Naive thymus-derived CD4-positive, alpha-beta T cell (primary cell): ENCODE data around the gene CACNA2D4. TPM values are rescaled to one million over a fixed set of nuclear protein-coding genes. Genes with fewer than 3 reads are reported as not detected.
"Not testable (repeated sequence)": the region's sequence is repeated elsewhere in the genome, so short reads cannot be mapped to it uniquely, and the experiment has no call there.

Experiments
- ATAC-seq: fragments of 150-1000 bp; cut with Tn5 transposase; 2 replicates; pipeline ENCODE4 v1.10.0; 2021; ENCODE audit warnings: mild to moderate bottlenecking, moderate library complexity
- CTCF ChIA-PET: fragments of 350-600 bp; sonication (Branson Sonifier 250); formaldehyde crosslinking; loops from one replicate; lab custom pipeline; 2021; ENCODE audit warnings: antibody characterized with exemption; lab: Charles Lee
- POLR2A ChIA-PET: fragments of 350-600 bp; sonication (Branson Sonifier 250); formaldehyde crosslinking; loops from one replicate; lab custom pipeline; 2021; ENCODE audit warnings: antibody characterized with exemption, inconsistent platforms; lab: Charles Lee
- DNase-seq, 9 donors: peaks; one replicate each; pipeline versions ENCODE4 v3.0.0 to v3.0.0-alpha.2; 2020 to 2022; ENCODE audit warnings: mixed read lengths in 1 of 9
- H3K27ac ChIP-seq: one replicate; pipeline ENCODE4 v1.7.0; 2013; ENCODE audit warnings: mild to moderate bottlenecking, low read depth, low read length, moderate library complexity
- H3K27me3 ChIP-seq, 2 donors: one replicate each; pipeline ENCODE4 v1.7.0; 2013; ENCODE audit warnings: low read length in 2 of 2, mild to moderate bottlenecking in 2 of 2, moderate library complexity in 2 of 2; ENCODE audit not compliant: control insufficient read depth in 2 of 2, insufficient read depth in 2 of 2
- H3K36me3 ChIP-seq, 3 experiments: 1 replicate in 2 of 3; 2 replicates in 1 of 3; pipeline ENCODE4 v1.7.0; 2013; ENCODE audit warnings: low read length in 3 of 3, mild to moderate bottlenecking in 3 of 3, moderate library complexity in 1 of 3; ENCODE audit not compliant: insufficient read depth in 3 of 3, control insufficient read depth in 2 of 3
- H3K4me1 ChIP-seq, 2 donors: one replicate each; pipeline ENCODE4 v1.7.0; 2013; ENCODE audit warnings: low read length in 2 of 2, mild to moderate bottlenecking in 2 of 2, moderate library complexity in 1 of 2; ENCODE audit not compliant: control insufficient read depth in 2 of 2, insufficient read depth in 2 of 2
- H3K4me3 ChIP-seq: 2 replicates; pipeline ENCODE4 v1.7.0; 2013; ENCODE audit warnings: mild to moderate bottlenecking, low read length
- H3K9me3 ChIP-seq, 3 experiments: 1 replicate in 2 of 3; 2 replicates in 1 of 3; pipeline ENCODE4 v1.7.0; 2013; ENCODE audit warnings: low read length in 3 of 3; ENCODE audit not compliant: control insufficient read depth in 2 of 3
- H3K27ac Mint-ChIP-seq, 9 donors: one replicate each; pipeline ENCODE4 v1.8.0; 2020 to 2022; ENCODE audit warnings: mixed read lengths in 9 of 9, mild to moderate bottlenecking in 8 of 9, moderate library complexity in 5 of 9, inconsistent platforms in 2 of 9
- H3K27me3 Mint-ChIP-seq, 5 donors: one replicate each; pipeline ENCODE4 v1.8.0; 2021 to 2022; ENCODE audit warnings: mixed read lengths in 5 of 5, mild to moderate bottlenecking in 1 of 5
- H3K36me3 Mint-ChIP-seq, 5 donors: one replicate each; pipeline ENCODE4 v1.8.0; 2020 to 2022; ENCODE audit warnings: mixed read lengths in 5 of 5, mild to moderate bottlenecking in 3 of 5, inconsistent platforms in 1 of 5
- H3K4me1 Mint-ChIP-seq, 7 donors: one replicate each; pipeline ENCODE4 v1.8.0; 2020 to 2022; ENCODE audit warnings: mixed read lengths in 7 of 7, mild to moderate bottlenecking in 3 of 7, inconsistent platforms in 1 of 7
- H3K4me3 Mint-ChIP-seq, 10 donors: one replicate each; pipeline ENCODE4 v1.8.0; 2020 to 2022; ENCODE audit warnings: mild to moderate bottlenecking in 10 of 10, mixed read lengths in 10 of 10, moderate library complexity in 6 of 10, inconsistent platforms in 2 of 10
- H3K9me3 Mint-ChIP-seq, 11 donors: one replicate each; pipeline ENCODE4 v1.8.0; 2020 to 2022; ENCODE audit warnings: mixed read lengths in 11 of 11, mild to moderate bottlenecking in 4 of 11, inconsistent platforms in 1 of 11, moderate library complexity in 1 of 11
- intact Hi-C, 2 donors: fragments of 100-400 bp; cut with micrococcal nuclease; formaldehyde crosslinking; loops; one replicate each; pipeline ENCODE4 v1.15.1; 2023
- polyA plus RNA-seq, 2 donors: library from polyadenylated mRNA; unstranded; fragments of 300-500 nt; fragmentation: Illumina TruSeq; gene quantifications; one replicate each; pipeline ENCODE4 v1.2.3, GENCODE V29; 2021
- total RNA-seq, 6 experiments: library from RNA in 5 of 6; stranded (reverse) in 5 of 6; gene quantifications; 1 replicate in 5 of 6; 2 replicates in 1 of 6; pipeline ENCODE4 v1.2.3 and lab custom pipeline; 2021 to 2026

Gene CACNA2D4
- total and polyA plus RNA-seq, 7 experiments from 2014 or later: 4.9 to 23.4 (median 9.5) TPM

DNA sequence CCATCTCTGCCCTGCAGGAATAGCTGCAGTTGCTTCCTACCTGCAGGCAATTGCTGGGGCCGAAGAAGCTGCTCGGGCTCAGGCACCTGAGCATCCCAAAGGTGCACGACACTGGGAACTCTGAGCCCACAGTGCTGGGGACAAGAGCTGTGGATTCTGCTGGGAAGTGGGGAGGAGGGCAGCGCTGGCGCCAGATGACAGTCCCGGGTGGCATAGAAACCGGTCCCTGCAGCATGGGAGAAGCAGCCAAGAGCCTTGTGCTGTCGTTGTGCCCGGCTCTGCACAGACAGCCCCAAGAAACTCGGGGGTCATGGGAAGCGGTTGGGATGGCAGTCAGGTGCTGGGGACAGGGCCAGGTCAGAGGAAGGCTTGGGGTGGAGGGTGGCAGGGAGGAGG, 97.6 kb downstream of the CACNA2D4 start:
- H3K36me3 Mint-ChIP-seq: no peaks in the 10 kb centered on the region
- DNase-seq (no peak), ATAC-seq (no peak)
- no peaks in the 10 kb centered on the region for H3K36me3 ChIP-seq
- CTCF ChIA-PET: no interaction called here
- peaks cover 13 to 32% (median 31%) of the 10 kb centered on the region in 5 donors for H3K27me3 Mint-ChIP-seq
- H3K9me3 ChIP-seq: no peaks in the 10 kb centered on the region
- no peaks in the 10 kb centered on the region for H3K4me1 ChIP-seq
- POLR2A ChIA-PET: no interaction called here
- no peak overlapping the region for H3K27ac Mint-ChIP-seq
- H3K27me3 ChIP-seq: peaks cover 0 to 2% of the 10 kb centered on the region in 2 donors
- peaks cover 0 to 10% (median 0%) of the 10 kb centered on the region in 7 donors for H3K4me1 Mint-ChIP-seq
- no peak overlapping the region for H3K27ac ChIP-seq
- H3K4me3 Mint-ChIP-seq: no peak overlapping the region
- H3K4me3 ChIP-seq: no peak overlapping the region
- intact Hi-C loops: no loop called here
- peaks cover 0 to 2% (median 0%) of the 10 kb centered on the region in 11 donors for H3K9me3 Mint-ChIP-seq

DNA sequence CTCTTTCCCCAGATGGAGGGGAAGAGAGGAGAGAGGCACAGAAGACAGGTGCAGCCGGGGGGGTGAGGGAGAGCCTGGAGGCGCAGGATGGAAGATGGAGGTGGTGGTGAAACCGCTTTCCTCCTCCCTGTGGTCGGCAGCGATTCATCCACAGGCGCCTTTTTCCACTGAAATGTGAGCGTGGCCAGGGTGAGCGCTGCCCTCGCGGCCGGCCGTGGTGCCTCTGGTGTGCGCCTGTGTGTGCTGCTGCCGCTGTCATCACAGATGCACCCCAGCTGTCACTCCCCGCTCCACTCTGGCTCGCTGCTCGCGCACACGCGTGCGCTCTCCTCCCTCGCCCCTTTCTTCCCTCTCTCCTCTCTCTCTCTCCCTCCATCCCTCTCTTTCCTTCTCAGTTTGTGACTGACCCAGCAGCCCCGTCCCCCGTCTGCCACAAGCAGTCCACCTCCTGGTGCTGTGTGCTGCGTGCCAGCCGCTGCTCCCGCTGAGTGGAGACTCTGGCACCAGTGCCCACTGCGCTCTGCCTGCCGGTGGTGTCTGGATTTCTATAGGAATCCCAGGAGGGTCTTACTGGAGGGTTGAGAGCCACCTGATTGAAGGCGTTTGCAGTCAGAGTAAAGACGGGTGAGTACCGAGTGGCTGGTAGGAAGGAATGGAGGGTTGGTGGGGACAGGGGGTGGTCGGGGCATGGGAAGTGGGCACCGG, 98.1 kb downstream of the CACNA2D4 start, which contains the start of gene LRTM2:
TSS of gene LRTM2 (plus strand) at position 375 of the 705 bp plus-strand sequence. CDS start 7,584 bp downstream, outside the sequence.
- ChIA-PET CTCF (no interaction called here), POLR2A (no interaction called here)
- peaks cover 0 to 10% (median 0%) of the 10 kb centered on the region in 7 donors for H3K4me1 Mint-ChIP-seq
- H3K27me3 Mint-ChIP-seq: peaks cover 13 to 32% (median 31%) of the 10 kb centered on the region in 5 donors
- H3K9me3 ChIP-seq: no peaks in the 10 kb centered on the region
- no peak within 1 kb of the TSS for H3K27ac Mint-ChIP-seq
- H3K27me3 ChIP-seq: peaks cover 0 to 2% of the 10 kb centered on the region in 2 donors
- no peaks in the 10 kb centered on the region for H3K4me1 ChIP-seq
- no peak for DNase-seq
- no peaks in the 10 kb centered on the region for H3K36me3 ChIP-seq
- no peak within 1 kb of the TSS for H3K4me3 ChIP-seq
- H3K9me3 Mint-ChIP-seq: peaks cover 0 to 2% (median 0%) of the 10 kb centered on the region in 11 donors
- no peaks in the 10 kb centered on the region for H3K36me3 Mint-ChIP-seq
- ATAC-seq: no peak
- no peak within 1 kb of the TSS for H3K4me3 Mint-ChIP-seq
- intact Hi-C loops: no loop called here
- H3K27ac ChIP-seq: no peak within 1 kb of the TSS

DNA sequence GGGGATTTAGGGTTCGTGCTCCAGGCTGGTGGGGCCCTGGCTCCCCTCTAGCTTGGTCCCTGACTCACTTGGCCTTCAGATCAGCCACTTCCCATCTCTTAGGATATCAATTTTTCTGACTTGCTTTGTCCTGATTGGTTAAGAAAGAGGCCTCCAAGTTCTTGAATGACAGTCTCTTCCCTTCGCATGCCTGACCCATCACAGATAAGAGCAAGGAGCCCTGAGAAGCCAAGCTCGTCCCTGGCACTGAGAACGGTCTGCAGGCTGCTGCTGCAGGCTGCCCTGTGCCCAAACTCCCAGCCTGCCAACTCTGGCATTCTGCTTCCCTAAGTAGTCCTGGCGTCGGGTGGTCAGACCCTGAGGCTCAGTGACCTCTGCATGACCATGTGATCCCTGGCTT, 98.9 kb downstream of the CACNA2D4 start:
- Mint-ChIP-seq H3K4me1 (peaks cover 0 to 10% (median 0%) of the 10 kb centered on the region in 7 donors), H3K27me3 (peaks cover 13 to 34% (median 31%) of the 10 kb centered on the region in 5 donors), H3K27ac (no peak overlapping the region), H3K9me3 (peaks cover 0 to 2% (median 0%) of the 10 kb centered on the region in 11 donors), H3K36me3 (no peaks in the 10 kb centered on the region), H3K4me3 (no peak overlapping the region)
- CTCF ChIA-PET: no interaction called here
- H3K36me3 ChIP-seq: no peaks in the 10 kb centered on the region
- H3K27me3 ChIP-seq: peaks cover 0 to 2% of the 10 kb centered on the region in 2 donors
- intact Hi-C loops: no loop called here
- POLR2A ChIA-PET: no interaction called here
- no peak overlapping the region for H3K27ac ChIP-seq
- ATAC-seq (no peak), DNase-seq (no peak)
- H3K4me3 ChIP-seq: no peak overlapping the region
- no peaks in the 10 kb centered on the region for H3K9me3 ChIP-seq
- H3K4me1 ChIP-seq: no peaks in the 10 kb centered on the region

DNA sequence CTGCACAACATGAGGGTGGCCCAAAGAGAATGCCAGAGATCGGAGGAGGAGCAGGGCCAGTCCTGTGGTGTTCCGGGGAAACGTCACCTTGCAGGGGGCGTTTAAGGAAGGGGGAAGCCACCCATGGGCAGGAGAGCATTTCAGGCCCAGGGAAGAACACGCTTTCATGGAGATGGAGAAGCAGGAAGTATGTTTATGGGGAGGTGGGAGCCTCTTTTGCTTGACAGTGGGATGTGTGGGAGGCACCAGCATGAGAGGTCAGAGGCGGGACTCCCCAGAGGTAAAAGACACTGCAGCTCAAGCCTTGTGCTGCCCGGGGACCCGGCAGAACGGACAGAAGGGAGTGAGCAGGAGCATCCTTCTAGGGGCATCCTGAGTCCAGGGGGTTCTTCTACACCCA, 99.4 kb downstream of the CACNA2D4 start:
- H3K27me3 ChIP-seq: peaks cover 0 to 2% of the 10 kb centered on the region in 2 donors
- ATAC-seq: no peak
- H3K27ac Mint-ChIP-seq: no peak overlapping the region
- H3K4me1 Mint-ChIP-seq: peaks cover 0 to 10% (median 0%) of the 10 kb centered on the region in 7 donors
- H3K4me1 ChIP-seq: no peaks in the 10 kb centered on the region
- POLR2A ChIA-PET: no interaction called here
- peaks cover 0 to 2% (median 0%) of the 10 kb centered on the region in 11 donors for H3K9me3 Mint-ChIP-seq
- intact Hi-C loops: no loop called here
- no peak overlapping the region for H3K4me3 ChIP-seq
- no peaks in the 10 kb centered on the region for H3K36me3 ChIP-seq
- H3K4me3 Mint-ChIP-seq: no peak overlapping the region
- no peak overlapping the region for H3K27ac ChIP-seq
- H3K36me3 Mint-ChIP-seq: no peaks in the 10 kb centered on the region
- CTCF ChIA-PET: no interaction called here
- no peak for DNase-seq
- peaks cover 13 to 35% (median 31%) of the 10 kb centered on the region in 5 donors for H3K27me3 Mint-ChIP-seq
- no peaks in the 10 kb centered on the region for H3K9me3 ChIP-seq

DNA sequence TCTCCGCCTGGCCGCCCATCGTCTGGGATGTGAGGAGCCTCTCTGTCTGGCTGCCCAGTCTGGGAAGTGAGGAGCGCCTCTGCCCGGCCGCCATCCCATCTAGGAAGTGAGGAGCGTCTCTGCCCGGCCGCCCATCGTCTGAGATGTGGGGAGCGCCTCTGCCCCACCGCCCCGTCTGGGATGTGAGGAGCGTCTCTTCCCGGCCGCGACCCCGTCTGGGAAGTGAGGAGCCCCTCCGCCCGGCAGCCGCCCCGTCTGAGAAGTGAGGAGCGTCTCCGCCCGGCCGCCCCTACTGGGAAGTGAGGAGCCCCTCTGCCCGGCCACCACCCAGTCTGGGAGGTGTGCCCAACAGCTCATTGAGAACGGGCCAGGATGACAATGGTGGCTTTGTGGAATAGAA, 100.5 kb downstream of the CACNA2D4 start:
- H3K4me3 ChIP-seq, H3K36me3 Mint-ChIP-seq, H3K27ac ChIP-seq, H3K9me3 Mint-ChIP-seq, H3K4me1 ChIP-seq, H3K36me3 ChIP-seq, H3K27ac Mint-ChIP-seq, CTCF ChIA-PET, intact Hi-C loops, DNase-seq, POLR2A ChIA-PET, ATAC-seq, H3K4me3 Mint-ChIP-seq, H3K9me3 ChIP-seq, H3K27me3 ChIP-seq: not testable (repeated sequence)
- H3K4me1 Mint-ChIP-seq: peaks cover 0 to 10% (median 0%) of the 10 kb centered on the region in 7 donors
- peaks cover 13 to 34% (median 28%) of the 10 kb centered on the region in 5 donors for H3K27me3 Mint-ChIP-seq

DNA sequence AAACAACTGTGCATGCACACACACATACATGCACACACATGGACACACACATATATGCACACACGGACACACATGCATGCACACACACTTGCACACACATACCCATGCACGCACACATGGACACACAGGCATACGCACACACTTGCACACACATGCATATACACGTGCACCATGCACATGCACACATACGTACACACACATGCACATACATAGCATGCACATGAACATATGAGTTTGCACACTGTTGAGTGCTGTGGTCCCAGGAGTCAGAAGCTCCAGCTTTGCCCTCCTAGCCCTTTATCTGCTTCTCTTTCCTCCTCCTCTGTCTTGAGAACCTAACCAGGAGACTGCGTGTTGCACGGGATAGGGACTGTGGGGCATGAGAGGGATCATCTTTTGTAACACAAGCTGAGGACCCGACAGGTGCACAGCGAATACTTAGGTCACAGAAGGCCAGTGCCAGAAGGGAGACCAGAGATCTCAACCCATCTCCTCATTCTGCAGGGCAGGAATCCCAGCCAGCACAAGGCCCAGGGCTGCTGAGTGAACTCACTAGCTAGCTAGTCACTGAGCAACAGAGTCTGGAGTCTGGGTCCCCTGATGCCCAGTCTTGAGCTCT, 101.6 kb downstream of the CACNA2D4 start:
- no peaks in the 10 kb centered on the region for H3K9me3 ChIP-seq
- peaks cover 0 to 2% (median 0%) of the 10 kb centered on the region in 11 donors for H3K9me3 Mint-ChIP-seq
- H3K36me3 ChIP-seq: no peaks in the 10 kb centered on the region
- intact Hi-C loops: no loop called here
- H3K27me3 ChIP-seq: peaks cover 0 to 2% of the 10 kb centered on the region in 2 donors
- peaks cover 13 to 31% (median 22%) of the 10 kb centered on the region in 5 donors for H3K27me3 Mint-ChIP-seq
- H3K27ac Mint-ChIP-seq: no peak overlapping the region
- no peak overlapping the region for H3K4me3 Mint-ChIP-seq
- no peaks in the 10 kb centered on the region for H3K36me3 Mint-ChIP-seq
- H3K4me1 Mint-ChIP-seq: peaks cover 0 to 8% (median 0%) of the 10 kb centered on the region in 7 donors
- no peak overlapping the region for H3K27ac ChIP-seq
- no peak overlapping the region for H3K4me3 ChIP-seq
- DNase-seq: no peak
- ChIA-PET POLR2A (no interaction called here), CTCF (no interaction called here)
- H3K4me1 ChIP-seq: no peaks in the 10 kb centered on the region
- no peak for ATAC-seq
